Sigmoid colon (tissue), 4 donors: ENCODE results near the gene TLE1.

Source experiments
- EP300 ChIP-seq, 4 donors: sonication (generic); formaldehyde crosslinking; IDR thresholded peaks; one replicate each; pipeline ENCODE4 v1.6.1; 2017; ENCODE audit warnings: antibody characterized with exemption in 4 of 4
- POLR2A ChIP-seq, 2 donors: fragments of 450-650 bp; IDR thresholded peaks; one replicate each; pipeline ENCODE4 v1.6.1; 2016; ENCODE audit warnings: antibody characterized with exemption in 2 of 2, mild to moderate bottlenecking in 2 of 2, moderate library complexity in 2 of 2
- TF ChIP-seq, protein P1 (sequence below), 4 experiments: fragments of 450-650 bp in 3 of 4; fragments of 200-600 bp in 1 of 4; IDR thresholded peaks; one replicate each; pipeline ENCODE4 v1.5.1; 2016 to 2019; ENCODE audit warnings: antibody characterized with exemption in 4 of 4, mild to moderate bottlenecking in 3 of 4, moderate library complexity in 2 of 4

- TF ChIP-seq, protein P1, sequence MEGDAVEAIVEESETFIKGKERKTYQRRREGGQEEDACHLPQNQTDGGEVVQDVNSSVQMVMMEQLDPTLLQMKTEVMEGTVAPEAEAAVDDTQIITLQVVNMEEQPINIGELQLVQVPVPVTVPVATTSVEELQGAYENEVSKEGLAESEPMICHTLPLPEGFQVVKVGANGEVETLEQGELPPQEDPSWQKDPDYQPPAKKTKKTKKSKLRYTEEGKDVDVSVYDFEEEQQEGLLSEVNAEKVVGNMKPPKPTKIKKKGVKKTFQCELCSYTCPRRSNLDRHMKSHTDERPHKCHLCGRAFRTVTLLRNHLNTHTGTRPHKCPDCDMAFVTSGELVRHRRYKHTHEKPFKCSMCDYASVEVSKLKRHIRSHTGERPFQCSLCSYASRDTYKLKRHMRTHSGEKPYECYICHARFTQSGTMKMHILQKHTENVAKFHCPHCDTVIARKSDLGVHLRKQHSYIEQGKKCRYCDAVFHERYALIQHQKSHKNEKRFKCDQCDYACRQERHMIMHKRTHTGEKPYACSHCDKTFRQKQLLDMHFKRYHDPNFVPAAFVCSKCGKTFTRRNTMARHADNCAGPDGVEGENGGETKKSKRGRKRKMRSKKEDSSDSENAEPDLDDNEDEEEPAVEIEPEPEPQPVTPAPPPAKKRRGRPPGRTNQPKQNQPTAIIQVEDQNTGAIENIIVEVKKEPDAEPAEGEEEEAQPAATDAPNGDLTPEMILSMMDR (IDR thresholded peaks at IDR 0.05): no peak
- TF ChIP-seq EP300 (IDR thresholded peaks at IDR 0.05) (no peak), POLR2A (IDR thresholded peaks at IDR 0.05) (no peak)
These were observed 11.3 kb downstream of the TLE1 start for GRCh38 chr9:81678088-81678487.
